SK-N-SH (cell line): ENCODE measurements around the gene TXNDC11. TPM values are rescaled to one million over a fixed set of nuclear protein-coding genes. Genes with fewer than 3 reads are reported as not detected.
A peak's percentile ranks its signal among the peaks of the same experiment; 100 is the strongest.
"Not testable (repeated sequence)": the region's sequence is repeated elsewhere in the genome, so short reads cannot be mapped to it uniquely, and the experiment has no call there.

Experiments used
- CTCF ChIA-PET: fragments of 300-600, 350-600 bp; formaldehyde crosslinking; extraction: SDS; loops from one replicate; lab custom pipeline; 2021; lab: Yijun Ruan, JAX
- POLR2A ChIA-PET: fragments of 350-600 bp; sonication (Branson Sonifier 250); formaldehyde crosslinking; extraction: SDS; loops from one replicate; lab custom pipeline; 2020; ENCODE audit warnings: antibody characterized with exemption, inconsistent platforms; lab: Yijun Ruan, JAX
- DNase-seq: peaks from one replicate; pipeline ENCODE4 v3.0.0; 2012
- H2AFZ ChIP-seq: fragments of 200-600 bp; sonication (generic); 2 replicates; pipeline ENCODE4 v1.8.1; 2016; ENCODE audit warnings: antibody characterized with exemption, mild to moderate bottlenecking, low read depth
- H3F3A ChIP-seq: fragments of 200-600 bp; sonication (generic); replicated peaks from 2 replicates; pipeline ENCODE3; 2016; ENCODE audit warnings: antibody characterized with exemption, mild to moderate bottlenecking; ENCODE audit not compliant: insufficient read depth
- H3K27ac ChIP-seq, 2 experiments: fragments of 200-500 bp in 1 of 2; fragments of 200-600 bp in 1 of 2; sonication (Bioruptor generic) in 1 of 2; sonication (generic), shearing (Covaris generic) in 1 of 2; 2 replicates each; pipeline versions ENCODE4 v1.5.1 to v1.6.1; 2014 to 2016; ENCODE audit warnings: low read depth in 2 of 2, inconsistent platforms in 1 of 2, low read length in 1 of 2, mild to moderate bottlenecking in 1 of 2, mixed read lengths in 1 of 2
- H3K27me3 ChIP-seq: fragments of 200-600 bp; sonication (generic), shearing (Covaris generic); 2 replicates; pipeline ENCODE4 v1.6.1; 2016; ENCODE audit warnings: mixed run types; ENCODE audit not compliant: insufficient read depth
- H3K36me3 ChIP-seq, 2 experiments: fragments of 200-500 bp in 1 of 2; fragments of 200-600 bp in 1 of 2; sonication (Bioruptor generic) in 1 of 2; sonication (generic) in 1 of 2; replicated peaks in 1 of 2; 2 replicates each; pipeline versions ENCODE3 to v1.5.1; 2014 to 2016; ENCODE audit warnings: low read length in 1 of 2, mild to moderate bottlenecking in 1 of 2; ENCODE audit not compliant: insufficient read depth in 2 of 2, control insufficient read depth in 1 of 2
- H3K4me1 ChIP-seq, 2 experiments: fragments of 200-500 bp in 1 of 2; fragments of 200-600 bp in 1 of 2; sonication (Bioruptor generic) in 1 of 2; sonication (generic), shearing (Covaris generic) in 1 of 2; 2 replicates each; pipeline versions ENCODE4 v1.5.1 to v1.6.1; 2014 to 2016; ENCODE audit warnings: low read depth in 1 of 2, low read length in 1 of 2, mixed run types in 1 of 2; ENCODE audit not compliant: insufficient read depth in 2 of 2, control insufficient read depth in 1 of 2
- H3K4me2 ChIP-seq: fragments of 200-600 bp; sonication (generic), shearing (Covaris generic); 2 replicates; pipeline ENCODE4 v1.6.1; 2017; ENCODE audit warnings: mixed run types
- H3K4me3 ChIP-seq, 2 experiments: fragments of 200-500 bp in 1 of 2; fragments of 200-600 bp in 1 of 2; sonication (Bioruptor generic) in 1 of 2; sonication (generic), shearing (Covaris generic) in 1 of 2; 2 replicates each; pipeline versions ENCODE4 v1.5.1 to v1.8.1; 2014 to 2016; ENCODE audit warnings: low read depth in 2 of 2, inconsistent platforms in 1 of 2, low read length in 1 of 2, mild to moderate bottlenecking in 1 of 2, mixed read lengths in 1 of 2, moderate library complexity in 1 of 2
- H3K79me2 ChIP-seq: fragments of 200-600 bp; sonication (generic); 2 replicates; pipeline ENCODE4 v1.8.1; 2017; ENCODE audit warnings: mild to moderate bottlenecking; ENCODE audit not compliant: insufficient read depth
- H3K9ac ChIP-seq: fragments of 200-600 bp; sonication (generic); 2 replicates; pipeline ENCODE4 v1.6.1; 2017; ENCODE audit warnings: mixed run types
- H3K9me2 ChIP-seq: fragments of 200-600 bp; sonication (generic); 2 replicates; pipeline ENCODE4 v1.6.1; 2017; ENCODE audit warnings: mixed run types
- H3K9me3 ChIP-seq: fragments of 200-600 bp; sonication (generic); 2 replicates; pipeline ENCODE4 v1.6.1; 2017; ENCODE audit warnings: mixed run types, mild to moderate bottlenecking, moderate library complexity
- H4K20me1 ChIP-seq: fragments of 200-600 bp; sonication (generic); 2 replicates; pipeline ENCODE4 v1.6.1; 2017; ENCODE audit warnings: mild to moderate bottlenecking, mixed run types; ENCODE audit not compliant: insufficient read depth
- EZH2phosphoT487 ChIP-seq: fragments of 200-600 bp; sonication (generic); IDR thresholded peaks from 2 replicates; pipeline ENCODE4 v1.6.1; 2017; ENCODE audit warnings: low read depth, mixed run types, mild to moderate bottlenecking, antibody characterized with exemption, moderate library complexity, borderline replicate concordance
- GABPA ChIP-seq: IDR thresholded peaks from 2 replicates; pipeline ENCODE4 v1.4.0; 2012; ENCODE audit warnings: low read depth, mild to moderate bottlenecking
- GATA2 ChIP-seq: sonication (generic); formaldehyde crosslinking; IDR thresholded peaks from 2 replicates; pipeline ENCODE4 v1.5.0; 2020; ENCODE audit warnings: mild to moderate bottlenecking, missing genetic modification reagents
- RAD21 ChIP-seq: IDR thresholded peaks from 2 replicates; pipeline ENCODE4 v1.6.1; 2012; ENCODE audit warnings: mild to moderate bottlenecking, low read length
- SIN3A ChIP-seq: IDR thresholded peaks from 2 replicates; pipeline ENCODE4 v1.6.1; 2012; ENCODE audit warnings: low read depth, mild to moderate bottlenecking, low read length, moderate library complexity, borderline replicate concordance
- TCF12 ChIP-seq: IDR thresholded peaks from 2 replicates; pipeline ENCODE4 v1.4.0; 2012
- TEAD4 ChIP-seq: IDR thresholded peaks from 2 replicates; pipeline ENCODE4 v1.4.0; 2012; ENCODE audit warnings: mild to moderate bottlenecking, borderline replicate concordance; ENCODE audit not compliant: insufficient read depth
- YY1 ChIP-seq: IDR thresholded peaks from 2 replicates; pipeline ENCODE4 v1.4.0; 2012; ENCODE audit warnings: low read depth, mild to moderate bottlenecking
- WGBS: methylation state at CpG from one replicate; pipeline ENCODE4 v1.1.6; 2017; ENCODE audit warnings: low lambda C conversion rate; 5-methylcytosine and 5-hydroxymethylcytosine counted together
- polyA plus RNA-seq, 3 experiments: library from polyadenylated mRNA; depleted of rRNA; stranded (reverse); fragments of >200 nt; gene quantifications; 2 replicates each; pipeline ENCODE4 v1.2.3, GENCODE V29; 2012
- TF ChIP-seq, protein P1 (sequence below): IDR thresholded peaks from 2 replicates; pipeline ENCODE4 v1.4.0; 2012; ENCODE audit warnings: low read depth, borderline replicate concordance
- TF ChIP-seq, protein P2 (sequence below): IDR thresholded peaks from 2 replicates; pipeline ENCODE4; 2012

TXNDC11 gene
- polyA plus RNA-seq, 1 of the 3 experiments (the other 2 are of a cell fraction) = 37.0 TPM

DNA sequence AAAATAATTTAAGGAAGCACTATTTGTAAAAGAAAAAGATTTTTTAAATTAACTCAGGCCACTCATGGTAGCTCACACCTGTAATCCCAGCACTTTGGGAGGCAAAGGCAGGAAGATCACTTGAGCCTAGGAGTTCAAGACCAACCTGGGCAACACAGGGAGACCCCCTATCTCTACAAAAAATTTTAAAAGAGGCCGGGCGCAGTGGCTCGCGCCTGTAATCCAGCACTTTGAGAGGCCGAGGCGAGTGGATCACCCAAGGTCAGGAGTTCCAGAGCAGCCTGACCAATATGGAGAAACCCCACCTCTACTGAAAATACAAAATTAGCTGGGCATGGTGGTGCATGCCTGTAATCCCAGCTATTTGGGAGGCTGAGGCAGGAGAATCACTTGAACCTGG, 41.7 kb upstream of the TXNDC11 start:
- H3K27me3 ChIP-seq, H3K9ac ChIP-seq, H3K4me3 ChIP-seq, H3K4me2 ChIP-seq, DNase-seq, H3K9me2 ChIP-seq, H2AFZ ChIP-seq, POLR2A ChIA-PET, H3K9me3 ChIP-seq: not testable (repeated sequence)
- CTCF ChIA-PET = interaction anchor here (1.3 kb wide), 1 partner anchor 9 kb away, joined by 3 read pairs; no protein-coding TSS in a partner anchor
- H3K27ac ChIP-seq = peak overlapping the region; percentile 81 to 96; a peak in 3 of 4 replicates
- H3K36me3 ChIP-seq = peaks cover 6 to 23% of the 10 kb centered on the region in 2 experiments
- peaks cover 30% of the 10 kb centered on the region for H3F3A ChIP-seq
- peaks cover 25 to 30% of the 10 kb centered on the region in 2 experiments for H3K4me1 ChIP-seq
- H3K79me2 ChIP-seq = peaks cover 98% of the 10 kb centered on the region
- peaks cover 33% of the 10 kb centered on the region for H4K20me1 ChIP-seq
- 93% methylated on average over 6 of the region's 6 CpGs for WGBS

DNA sequence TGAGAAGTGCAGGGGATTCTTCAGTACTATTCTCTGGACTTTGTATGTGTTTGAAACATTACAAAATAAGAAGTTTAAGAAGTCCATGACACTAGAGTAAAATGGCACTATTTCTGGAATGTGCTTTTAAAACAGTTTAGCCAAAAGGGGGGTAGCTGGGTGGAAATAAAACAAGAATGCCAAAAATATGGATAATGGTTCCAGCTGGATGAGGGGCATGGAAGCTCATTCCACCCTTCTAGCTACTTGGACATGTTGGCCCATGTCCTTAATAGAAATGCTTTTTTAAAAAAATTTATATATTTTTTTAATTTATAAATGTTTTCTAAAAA, 41.3 kb upstream of the TXNDC11 start:
- H3K9me3 ChIP-seq = no peaks in the 10 kb centered on the region
- peaks cover 25 to 30% of the 10 kb centered on the region in 2 experiments for H3K4me1 ChIP-seq
- peak overlapping the region; percentile 72 for H3K4me2 ChIP-seq
- no peaks in the 10 kb centered on the region for H3K27me3 ChIP-seq
- TF ChIP-seq EZH2phosphoT487 (no peak), GATA2 (CRISPR knock-in tag) (no peak), TCF12 (no peak), SIN3A (no peak), TEAD4 (no peak), YY1 (no peak), RAD21 (no peak), GABPA (no peak)
- TF ChIP-seq, protein P1, sequence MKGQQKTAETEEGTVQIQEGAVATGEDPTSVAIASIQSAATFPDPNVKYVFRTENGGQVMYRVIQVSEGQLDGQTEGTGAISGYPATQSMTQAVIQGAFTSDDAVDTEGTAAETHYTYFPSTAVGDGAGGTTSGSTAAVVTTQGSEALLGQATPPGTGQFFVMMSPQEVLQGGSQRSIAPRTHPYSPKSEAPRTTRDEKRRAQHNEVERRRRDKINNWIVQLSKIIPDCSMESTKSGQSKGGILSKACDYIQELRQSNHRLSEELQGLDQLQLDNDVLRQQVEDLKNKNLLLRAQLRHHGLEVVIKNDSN = no peak
- TF ChIP-seq, protein P2, sequence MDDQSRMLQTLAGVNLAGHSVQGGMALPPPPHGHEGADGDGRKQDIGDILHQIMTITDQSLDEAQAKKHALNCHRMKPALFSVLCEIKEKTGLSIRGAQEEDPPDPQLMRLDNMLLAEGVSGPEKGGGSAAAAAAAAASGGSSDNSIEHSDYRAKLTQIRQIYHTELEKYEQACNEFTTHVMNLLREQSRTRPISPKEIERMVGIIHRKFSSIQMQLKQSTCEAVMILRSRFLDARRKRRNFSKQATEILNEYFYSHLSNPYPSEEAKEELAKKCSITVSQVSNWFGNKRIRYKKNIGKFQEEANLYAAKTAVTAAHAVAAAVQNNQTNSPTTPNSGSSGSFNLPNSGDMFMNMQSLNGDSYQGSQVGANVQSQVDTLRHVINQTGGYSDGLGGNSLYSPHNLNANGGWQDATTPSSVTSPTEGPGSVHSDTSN = no peak
- H3F3A ChIP-seq = peaks cover 30% of the 10 kb centered on the region
- H2AFZ ChIP-seq = no peak overlapping the region
- H4K20me1 ChIP-seq = peaks cover 29% of the 10 kb centered on the region
- peak overlapping the region; percentile 81 to 96 for H3K27ac ChIP-seq
- H3K9ac ChIP-seq = peak overlapping the region; percentile 34; the same call in 1 of the 2 replicates
- H3K4me3 ChIP-seq = peak overlapping the region in 1 of 2 experiments; percentile 45; a peak in 1 of 4 replicates
- no peak for DNase-seq
- ChIA-PET POLR2A (no interaction called here), CTCF (interaction anchor here (1.7 kb wide), 1 partner anchor 8 kb away, joined by 5 read pairs; no protein-coding TSS in a partner anchor)
- H3K79me2 ChIP-seq = peaks cover 98% of the 10 kb centered on the region
- peaks cover 10 to 23% of the 10 kb centered on the region in 2 experiments for H3K36me3 ChIP-seq
- no peaks in the 10 kb centered on the region for H3K9me2 ChIP-seq
